Caco-2 (cell line): ENCODE data around the gene LSM8. TPM values are rescaled to one million over a fixed set of nuclear protein-coding genes. Genes with fewer than 3 reads are reported as not detected.

Source experiments
- total RNA-seq: library from RNA; stranded (reverse); gene quantifications from 2 replicates; pipeline ENCODE4 v1.2.3, GENCODE V29; 2022

LSM8 gene
- total RNA-seq, 1 experiment from 2014 or later, result 50.4 TPM

Other genes starting within 250 kb of the LSM8 start
- not detected in 2 replicates for gene ANKRD7, start 40.5 kb downstream of the LSM8 start, total RNA-seq